HG03558 (cell line): Measurements from ENCODE around the gene OR8A1.

ENCODE experiments used
- ATAC-seq: cut with Tn5 transposase; IDR thresholded peaks from one replicate; pipeline ENCODE4 v1.9.1; 2021; ENCODE audit warnings: moderate number of reproducible peaks; ENCODE audit not compliant: unreplicated experiment; ENCODE audit errors: extremely low read depth

Gene OR8A1

DNA sequence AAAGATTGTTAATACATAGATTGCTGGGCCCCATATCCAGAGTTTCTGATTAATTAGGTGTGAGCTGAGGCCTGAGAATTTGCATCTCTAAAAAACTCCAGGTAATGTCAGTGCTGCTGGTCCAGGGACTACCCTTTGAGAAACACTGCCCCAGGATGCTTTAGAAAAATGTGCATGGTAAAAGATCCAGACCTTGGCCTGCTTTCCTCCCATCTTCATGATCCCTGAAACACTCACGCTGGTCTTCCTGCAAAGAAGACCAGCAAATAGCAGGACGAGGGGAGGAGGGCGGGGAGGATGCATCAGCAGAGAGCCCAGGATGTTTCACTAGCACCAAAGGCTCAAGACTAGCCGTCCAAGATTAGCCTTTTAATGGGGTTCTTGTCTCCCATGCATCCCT, at the start of gene OR8A1:
Gene OR8A1, plus strand, starts transcription at position 301 of the 400 bp plus-strand sequence. CDS start 123 bp downstream, outside the sequence.
- no peak for ATAC-seq

- ATAC-seq, result no peak
Measured at GRCh38 chr11:124520550-124520854, 49.3 kb upstream of the OR8A1 start.

DNA sequence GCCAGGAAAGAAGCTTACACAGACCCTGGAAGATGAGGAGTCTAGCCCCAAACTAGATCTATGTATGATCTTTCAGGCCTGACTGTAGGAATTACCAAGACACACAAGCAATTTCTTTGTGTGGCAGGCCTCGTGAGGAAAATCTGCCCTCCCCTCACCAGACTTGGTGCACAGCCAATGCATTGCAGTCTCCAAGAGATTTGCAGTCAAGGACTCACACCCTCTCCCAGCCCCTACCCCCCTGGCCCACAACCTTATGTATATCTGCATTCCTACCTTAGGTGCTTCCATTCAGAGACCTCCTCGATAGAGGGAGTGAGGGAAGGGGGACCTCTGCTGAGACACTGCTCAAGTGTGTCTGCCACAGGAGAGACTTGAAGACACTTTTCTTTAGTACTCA, 36.2 kb upstream of the OR8A1 start:
- no peak for ATAC-seq

GRCh38 chr11:124534051-124534450, 35.7 kb upstream of the OR8A1 start:
- no peak for ATAC-seq

DNA sequence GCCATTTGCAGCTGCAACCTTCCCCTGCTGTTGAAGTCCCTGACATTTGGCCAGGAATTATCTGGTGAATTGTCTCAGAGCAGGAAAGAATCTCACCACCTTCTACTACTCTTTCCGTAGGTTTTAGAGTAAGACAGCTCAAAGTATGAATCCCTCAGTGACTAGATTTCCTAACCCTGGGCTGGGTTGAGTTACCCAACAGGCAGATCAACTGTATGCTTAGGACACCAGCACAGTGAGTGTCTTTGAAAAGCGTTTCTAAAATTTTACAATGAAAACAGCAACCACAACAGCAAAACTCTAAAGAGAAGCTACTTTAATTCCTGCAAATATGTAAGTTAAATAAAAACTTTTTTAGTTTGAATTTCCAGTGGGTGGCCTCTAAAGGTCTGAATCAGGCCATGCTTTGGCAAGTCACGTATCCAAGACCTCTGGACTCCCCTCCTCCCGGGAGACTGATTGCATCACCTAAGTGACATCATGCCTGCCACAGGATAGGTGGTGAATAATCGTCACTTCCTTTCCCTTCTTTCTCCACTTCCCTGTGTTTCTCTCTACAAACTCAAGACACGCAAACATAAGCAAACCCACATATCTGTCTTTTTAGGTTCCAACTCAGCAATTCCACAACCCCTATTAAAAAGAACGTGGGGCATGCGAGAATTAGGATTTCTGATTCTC, 34.1 kb upstream of the OR8A1 start:
- no peak for ATAC-seq

GRCh38 chr11:124536520-124536919, 33.3 kb upstream of the OR8A1 start:
- ATAC-seq, result no peak

GRCh38 chr11:124538019-124538418, 31.8 kb upstream of the OR8A1 start:
- no peak for ATAC-seq

GRCh38 chr11:124541204-124541603, 28.6 kb upstream of the OR8A1 start:
- ATAC-seq, result no peak

DNA sequence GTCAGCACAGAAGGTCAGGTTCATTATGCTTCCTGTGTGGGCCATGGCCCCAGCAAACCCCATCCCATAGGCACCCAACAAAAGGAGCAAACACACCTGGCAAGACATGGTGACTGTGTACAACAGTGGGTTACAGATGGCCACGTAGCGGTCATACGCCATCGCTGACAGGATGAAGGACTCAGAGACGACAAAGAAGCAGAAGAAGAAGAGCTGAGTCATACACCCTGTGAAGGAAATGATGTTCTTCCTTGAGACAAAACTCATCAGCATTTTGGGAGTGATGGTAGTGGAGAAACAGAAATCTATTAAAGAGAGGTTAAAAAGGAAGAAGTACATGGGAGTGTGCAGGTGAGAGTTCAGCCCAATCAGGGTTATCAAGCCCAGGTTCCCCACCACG, 26.7 kb upstream of the OR8A1 start:
- ATAC-seq, result no peak

GRCh38 chr11:124543554-124543953, 26.2 kb upstream of the OR8A1 start, which contains the start of gene OR8B12:
Gene OR8B12, minus strand, starts transcription at chr11:124543654. Its CDS starts 0 bp downstream, at chr11:124543654.
- ATAC-seq, result no peak

DNA sequence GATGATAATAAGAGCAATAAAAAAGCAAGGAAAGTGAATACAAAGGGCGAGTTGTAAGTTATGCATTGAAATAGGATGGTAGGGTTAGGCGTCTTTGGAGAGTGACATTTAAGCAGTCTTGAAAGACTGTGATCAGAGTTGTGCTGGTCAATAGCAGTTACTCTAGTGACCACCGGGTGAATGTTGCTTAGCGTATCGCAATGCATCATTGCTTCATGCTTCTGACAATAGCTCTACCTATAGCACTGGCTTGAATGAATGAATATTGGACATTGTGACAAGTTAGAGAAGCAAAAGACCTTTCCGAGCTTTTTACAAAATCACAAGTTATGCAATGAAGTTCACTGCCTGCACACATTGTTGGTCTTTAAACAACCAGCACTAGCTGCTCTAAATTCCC, 18.6 kb upstream of the OR8A1 start:
- no peak for ATAC-seq

DNA sequence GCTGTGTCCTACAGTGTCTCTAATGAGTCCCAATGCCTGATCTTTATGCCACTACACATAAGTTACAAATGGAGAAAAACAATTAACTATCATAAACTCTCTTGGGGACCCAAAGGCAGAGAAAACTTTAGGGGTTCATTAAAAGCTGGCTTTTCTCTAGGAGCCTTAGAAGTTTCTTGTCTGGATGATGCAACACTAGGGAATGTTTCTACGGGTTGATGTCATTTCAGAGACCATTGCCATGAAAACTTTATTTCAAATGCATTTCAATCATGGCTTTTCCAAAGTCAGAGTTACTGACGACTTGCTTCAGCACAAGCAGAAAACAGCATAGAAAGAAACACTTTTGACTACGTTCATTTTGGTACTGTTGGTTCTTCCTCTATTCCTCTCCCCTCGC, 17.8 kb upstream of the OR8A1 start:
- ATAC-seq, result no peak

DNA sequence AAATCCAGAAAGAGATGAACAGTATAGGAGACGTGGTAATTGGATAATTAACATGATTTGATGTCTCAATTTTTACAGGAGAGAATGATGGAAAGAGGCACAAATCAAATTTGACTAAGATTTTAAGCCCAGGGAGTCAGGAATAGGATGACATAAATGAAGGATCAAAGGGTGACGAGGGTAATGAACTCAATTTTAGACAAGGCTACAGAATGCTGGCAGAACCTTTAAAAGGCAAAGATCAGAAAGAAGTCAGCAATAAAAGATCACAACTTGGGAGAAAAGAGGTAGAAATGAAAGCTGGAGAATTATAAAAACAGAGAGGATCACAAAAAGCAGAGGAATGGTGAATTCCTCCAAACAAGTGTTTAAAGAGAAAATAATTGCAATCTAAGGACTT, 13.0 kb upstream of the OR8A1 start:
- no peak for ATAC-seq

DNA sequence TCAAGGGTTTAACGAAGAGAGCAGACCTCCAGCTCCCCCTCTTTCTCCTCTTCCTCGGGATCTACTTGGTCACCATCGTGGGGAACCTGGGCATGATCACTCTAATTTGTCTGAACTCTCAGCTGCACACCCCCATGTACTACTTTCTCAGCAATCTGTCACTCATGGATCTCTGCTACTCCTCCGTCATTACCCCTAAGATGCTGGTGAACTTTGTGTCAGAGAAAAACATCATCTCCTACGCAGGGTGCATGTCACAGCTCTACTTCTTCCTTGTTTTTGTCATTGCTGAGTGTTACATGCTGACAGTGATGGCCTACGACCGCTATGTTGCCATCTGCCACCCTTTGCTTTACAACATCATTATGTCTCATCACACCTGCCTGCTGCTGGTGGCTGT, 363 bp downstream of the OR8A1 start:
- ATAC-seq, result no peak

- no peak for ATAC-seq
Measured at GRCh38 chr11:124577716-124578427, 8.1 kb downstream of the OR8A1 start.

DNA sequence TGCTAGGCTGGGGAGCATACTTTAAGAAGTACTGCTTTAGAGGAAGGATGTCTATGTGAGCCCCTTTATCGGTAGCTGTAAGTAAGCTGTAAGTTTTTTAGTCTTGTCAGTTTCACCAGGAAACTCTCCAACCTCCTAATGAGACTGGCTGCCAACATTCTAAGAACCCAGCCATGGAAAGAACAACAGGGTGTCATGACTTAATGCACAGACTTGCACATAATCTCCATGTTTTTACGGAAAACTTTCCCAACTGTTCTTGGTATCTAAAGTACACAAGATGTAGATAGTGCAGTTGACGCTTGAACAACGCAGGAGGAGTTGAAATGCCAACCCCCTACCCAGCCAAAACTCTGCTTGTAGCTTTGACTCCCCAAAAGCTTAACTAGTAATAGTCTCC, 9.0 kb downstream of the OR8A1 start:
- ATAC-seq, result no peak

GRCh38 chr11:124581817-124582216, 12.0 kb downstream of the OR8A1 start:
- no peak for ATAC-seq

- no peak for ATAC-seq
Measured at GRCh38 chr11:124582565-124582964, 12.8 kb downstream of the OR8A1 start.

GRCh38 chr11:124583781-124584180, 14.0 kb downstream of the OR8A1 start:
- ATAC-seq, result no peak

DNA sequence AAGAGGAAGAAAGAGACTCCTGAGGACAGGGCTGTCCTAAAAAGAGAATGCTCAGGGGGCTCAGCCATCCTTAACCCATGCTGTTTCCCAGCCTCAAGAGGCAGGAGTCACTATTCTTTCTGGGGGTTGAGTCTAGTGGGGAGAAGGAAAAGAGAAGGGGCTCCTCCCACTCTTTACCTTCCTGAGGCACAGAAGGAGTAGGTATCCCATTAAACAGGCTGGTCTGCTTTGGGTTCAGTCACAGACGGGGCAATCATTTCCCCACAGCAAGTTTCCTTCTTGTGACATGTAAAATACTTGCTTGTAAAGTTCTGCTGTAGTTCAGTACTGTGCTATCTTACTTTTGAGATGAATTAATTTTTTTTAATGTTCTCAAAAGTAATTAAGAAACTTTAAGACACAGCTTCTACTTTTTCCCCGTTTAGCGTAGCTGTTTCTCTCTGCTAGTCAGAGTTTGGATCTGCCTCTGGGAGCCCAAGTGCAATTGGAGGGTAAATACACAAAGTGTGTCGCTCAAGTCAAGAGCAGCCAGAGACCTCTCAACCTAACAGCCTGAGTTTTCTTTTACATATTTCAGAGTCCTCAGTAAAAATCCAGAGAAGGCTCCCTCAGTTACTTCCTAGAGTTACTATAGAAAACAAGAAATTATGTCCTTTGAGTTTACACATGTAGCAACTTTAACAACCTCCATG, 15.0 kb downstream of the OR8A1 start:
- ATAC-seq, result no peak

DNA sequence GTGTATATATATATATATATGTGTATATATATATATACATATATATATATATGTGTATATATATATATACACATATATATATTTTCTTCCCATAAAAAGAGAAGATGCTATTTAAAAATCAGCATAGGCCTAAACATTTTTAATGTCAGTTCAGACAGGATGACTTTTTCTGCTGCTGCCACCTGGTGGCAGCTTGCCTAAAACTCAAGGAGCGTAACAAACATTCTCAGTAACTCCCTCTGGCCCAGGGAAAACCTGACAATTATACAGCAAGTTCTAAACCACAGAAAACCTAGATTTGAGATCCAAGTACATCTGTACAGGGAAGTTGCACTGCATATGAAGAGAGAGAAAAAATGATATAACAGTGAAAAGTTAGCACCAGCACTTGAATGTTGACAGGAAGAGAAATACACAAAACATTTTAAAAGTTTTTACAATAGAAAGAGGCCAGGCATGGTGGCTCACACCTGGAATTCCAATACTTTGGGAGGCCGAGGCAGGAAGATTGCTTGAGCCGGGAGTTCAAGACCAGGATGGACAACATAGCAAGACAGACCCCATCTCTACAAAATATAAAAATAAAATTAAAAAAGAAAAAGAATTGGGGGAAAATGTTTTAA, 16.6 kb downstream of the OR8A1 start:
- ATAC-seq, result no peak
